ENCODE data around the gene RNF13. TPM values are rescaled to one million over a fixed set of nuclear protein-coding genes. Genes with fewer than 3 reads are reported as not detected.

RNF13 gene
- total and polyA plus RNA-seq, 2 donors (not counting 3 experiments of a cell fraction or from before 2014, with no cell fraction given), result 16.4 to 27.1 TPM

GRCh38 chr3:149801195-149801594 is 11.8 kb upstream of the RNF13 start:
- BruUV-seq (replicated peaks), result no TSS peak
- H4K20me1 ChIP-seq (replicated peaks; ENCODE audit: control insufficient read depth, extremely low read depth, insufficient read depth, low read length), result no peaks in the 10 kb centered on the region
- dilution Hi-C loops (cut with MboI; ENCODE audit: extremely low pct_ligation_motif_present, low sequenced_read_pairs) (no loop called here), intact Hi-C loops (cut with micrococcal nuclease) (no loop called here)
- no peaks in the 10 kb centered on the region for H3K4me1 ChIP-seq (ENCODE audit: control insufficient read depth, extremely low read depth, insufficient read depth, low read length)
- no peaks in the 10 kb centered on the region for H3K36me3 ChIP-seq (ENCODE audit: control insufficient read depth in 2 of 2, extremely low read depth in 1 of 2, insufficient read depth in 2 of 2, low read length in 2 of 2)
- no peak overlapping the region for H3K9ac ChIP-seq (replicated peaks; ENCODE audit: extremely low read depth, insufficient read depth, low read length)
- ChIA-PET CTCF (interaction anchor here (1.1 to 1.4 kb wide), 2 partner anchors 30 to 67 kb away, joined by 3 to 4 read pairs; no protein-coding TSS in a partner anchor), POLR2A (no interaction called here)
- DNase-seq (ENCODE audit: low read depth, low spot score) (no peak), FAIRE-seq (no peak)
- H3K9me1 ChIP-seq (replicated peaks; ENCODE audit: control insufficient read depth, extremely low read depth, insufficient read depth, low read length), result no peaks in the 10 kb centered on the region
- H2AFZ ChIP-seq (ENCODE audit: low read depth, low read length), result no peak overlapping the region
- H3K4me2 ChIP-seq (ENCODE audit: insufficient read depth, low read length), result no peak overlapping the region
- no peak overlapping the region for H3K4me3 ChIP-seq (replicated peaks in 1 of 3; ENCODE audit: insufficient read depth in 1 of 3, low read depth in 1 of 3, low read length in 3 of 3)
- H3K27ac ChIP-seq (ENCODE audit: insufficient read depth, low read depth, low read length), result no peak overlapping the region
- TF ChIP-seq MYC (IDR thresholded peaks at IDR 0.05; ENCODE audit: low read depth, low read length) (no peak), CTCF (IDR thresholded peaks at IDR 0.05; ENCODE audit: extremely low read depth in 1 of 2, insufficient read depth in 1 of 2, low read depth in 1 of 2, low read length in 2 of 2) (no peak), POLR2AphosphoS5 (IDR thresholded peaks at IDR 0.05; ENCODE audit: insufficient read depth, low read depth, low read length) (no peak), MAX (IDR thresholded peaks at IDR 0.05; ENCODE audit: insufficient read depth, insufficient read length) (no peak), POLR2A (IDR thresholded peaks at IDR 0.05; ENCODE audit: low read depth, low read length) (no peak), JUN (IDR thresholded peaks at IDR 0.05; ENCODE audit: borderline replicate concordance, insufficient read depth, insufficient read length, low read depth) (no peak)
- H3K79me2 ChIP-seq (ENCODE audit: control insufficient read depth, insufficient read depth, low read length), result no peaks in the 10 kb centered on the region
- no peaks in the 10 kb centered on the region for H3K27me3 ChIP-seq (ENCODE audit: control insufficient read depth in 2 of 2, insufficient read depth in 2 of 2, low read length in 2 of 2)
- no peaks in the 10 kb centered on the region for H3K9me3 ChIP-seq (replicated peaks; ENCODE audit: control insufficient read depth, insufficient read depth, low read length)

- Histone ChIP-seq H3K4me3 (replicated peaks in 1 of 3; ENCODE audit: insufficient read depth in 1 of 3, low read depth in 1 of 3, low read length in 3 of 3) (no peak overlapping the region), H3K4me1 (ENCODE audit: control insufficient read depth, extremely low read depth, insufficient read depth, low read length) (no peaks in the 10 kb centered on the region), H3K27me3 (ENCODE audit: control insufficient read depth in 2 of 2, insufficient read depth in 2 of 2, low read length in 2 of 2) (no peaks in the 10 kb centered on the region), H3K36me3 (ENCODE audit: control insufficient read depth in 2 of 2, extremely low read depth in 1 of 2, insufficient read depth in 2 of 2, low read length in 2 of 2) (no peaks in the 10 kb centered on the region), H3K27ac (ENCODE audit: insufficient read depth, low read depth, low read length) (no peak overlapping the region), H3K79me2 (ENCODE audit: control insufficient read depth, insufficient read depth, low read length) (no peaks in the 10 kb centered on the region), H3K9me3 (replicated peaks; ENCODE audit: control insufficient read depth, insufficient read depth, low read length) (no peaks in the 10 kb centered on the region), H3K9me1 (replicated peaks; ENCODE audit: control insufficient read depth, extremely low read depth, insufficient read depth, low read length) (no peaks in the 10 kb centered on the region), H2AFZ (ENCODE audit: low read depth, low read length) (no peak overlapping the region), H3K9ac (replicated peaks; ENCODE audit: extremely low read depth, insufficient read depth, low read length) (no peak overlapping the region), H3K4me2 (ENCODE audit: insufficient read depth, low read length) (no peak overlapping the region), H4K20me1 (replicated peaks; ENCODE audit: control insufficient read depth, extremely low read depth, insufficient read depth, low read length) (no peaks in the 10 kb centered on the region)
- BruUV-seq (replicated peaks), result no TSS peak
- DNase-seq (ENCODE audit: low read depth, low spot score), result no peak
- ChIA-PET POLR2A (no interaction called here), CTCF (interaction anchor here (1.1 kb wide), 1 partner anchor 68 kb away, joined by 3 read pairs; no protein-coding TSS in a partner anchor)
- dilution Hi-C loops (cut with MboI; ENCODE audit: extremely low pct_ligation_motif_present, low sequenced_read_pairs) (no loop called here), intact Hi-C loops (cut with micrococcal nuclease) (no loop called here)
- TF ChIP-seq EZH2 (IDR thresholded peaks at IDR 0.05; ENCODE audit: borderline replicate concordance, low read depth, low read length, severe bottlenecking), result no peak
- no peak for TF ChIP-seq MYC (IDR thresholded peaks at IDR 0.05; ENCODE audit: low read depth, low read length)
- TF ChIP-seq POLR2A (IDR thresholded peaks at IDR 0.05; ENCODE audit: low read depth, low read length), result no peak
- TF ChIP-seq CTCF (IDR thresholded peaks at IDR 0.05; ENCODE audit: extremely low read depth in 1 of 2, insufficient read depth in 1 of 2, low read depth in 1 of 2, low read length in 2 of 2), result no peak
- TF ChIP-seq FOS (IDR thresholded peaks at IDR 0.05; ENCODE audit: borderline replicate concordance, insufficient read depth, low read length), result no peak
- no peak for TF ChIP-seq POLR2AphosphoS5 (IDR thresholded peaks at IDR 0.05; ENCODE audit: insufficient read depth, low read depth, low read length)
- no peak for TF ChIP-seq GATA2 (IDR thresholded peaks at IDR 0.05; ENCODE audit: insufficient read depth, insufficient read length, low read depth, low read length)
- no peak for TF ChIP-seq MAX (IDR thresholded peaks at IDR 0.05; ENCODE audit: insufficient read depth, insufficient read length)
- TF ChIP-seq JUN (IDR thresholded peaks at IDR 0.05; ENCODE audit: borderline replicate concordance, insufficient read depth, insufficient read length, low read depth), result no peak
- FAIRE-seq, result no peak
Observed at GRCh38 chr3:149801639-149802038, 11.4 kb upstream of the RNF13 start.

All from endothelial cell of umbilical vein (primary cell).